GM19238 (cell line): ENCODE measurements around the gene OLFML3.
"Not testable (repeated sequence)": the region's sequence is repeated elsewhere in the genome, so short reads cannot be mapped to it uniquely, and the experiment has no call there.

Source experiments
- DNase-seq: peaks from one replicate; pipeline ENCODE4 v3.0.0; 2011; ENCODE audit warnings: low spot score; ENCODE audit not compliant: insufficient read length

Gene OLFML3

DNA sequence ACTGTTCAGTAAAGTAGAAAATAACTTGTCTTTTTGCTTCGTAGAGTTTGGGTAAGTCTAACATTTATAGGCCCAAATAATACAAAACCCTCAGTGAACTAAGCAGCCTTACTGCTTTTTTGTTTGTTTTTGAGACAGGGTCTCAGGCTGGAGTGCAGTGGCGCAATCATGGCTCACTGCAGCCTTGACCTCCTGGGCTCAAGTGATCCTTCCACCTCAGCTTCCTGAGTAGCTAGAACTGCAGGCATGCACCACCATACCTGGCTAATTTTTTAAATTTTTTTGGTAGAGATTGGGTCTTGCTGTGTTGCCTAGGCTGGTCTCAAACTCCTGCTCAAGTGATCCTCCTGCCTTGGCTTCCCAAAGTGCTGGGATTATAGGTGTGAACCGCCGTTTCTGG, 31.1 kb upstream of the OLFML3 start:
- not testable (repeated sequence) for DNase-seq

DNA sequence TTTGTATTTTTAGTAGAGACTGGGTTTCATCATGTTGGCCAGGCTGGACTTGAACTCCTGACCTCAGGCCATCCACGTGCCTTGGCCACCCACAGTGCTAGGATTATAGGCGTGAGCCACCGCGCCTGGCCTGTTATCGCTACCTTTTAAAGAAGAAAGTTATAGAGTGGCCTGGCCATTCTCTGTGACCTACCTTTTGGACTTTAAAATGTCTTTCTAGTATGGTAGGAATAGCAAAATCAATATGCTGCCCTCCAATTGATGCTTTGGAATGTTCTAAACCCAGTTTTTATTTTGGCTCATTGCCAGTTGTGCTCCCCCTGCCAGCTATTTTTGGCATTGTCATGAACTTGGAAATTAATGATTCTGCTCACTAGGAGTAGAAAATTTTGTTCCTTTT, 30.3 kb upstream of the OLFML3 start:
- DNase-seq = no peak

DNA sequence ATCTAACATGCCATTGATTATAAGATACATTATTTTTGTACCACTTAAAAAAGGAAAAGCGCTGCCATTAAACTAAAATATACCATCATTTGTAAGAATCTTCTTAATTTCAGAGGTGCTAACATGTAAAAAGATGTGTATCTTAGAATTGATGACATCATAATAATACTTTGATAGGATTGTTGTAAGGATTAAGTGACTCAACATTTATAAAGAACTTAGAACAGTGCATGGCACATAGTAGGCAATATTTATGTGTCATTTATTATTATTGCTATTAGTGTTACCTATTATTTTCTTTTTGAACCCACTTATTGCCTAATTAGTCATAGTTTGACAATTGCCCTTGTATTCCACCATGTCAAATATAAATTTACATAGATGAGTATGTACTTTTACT, 28.4 kb upstream of the OLFML3 start:
- no peak for DNase-seq

DNA sequence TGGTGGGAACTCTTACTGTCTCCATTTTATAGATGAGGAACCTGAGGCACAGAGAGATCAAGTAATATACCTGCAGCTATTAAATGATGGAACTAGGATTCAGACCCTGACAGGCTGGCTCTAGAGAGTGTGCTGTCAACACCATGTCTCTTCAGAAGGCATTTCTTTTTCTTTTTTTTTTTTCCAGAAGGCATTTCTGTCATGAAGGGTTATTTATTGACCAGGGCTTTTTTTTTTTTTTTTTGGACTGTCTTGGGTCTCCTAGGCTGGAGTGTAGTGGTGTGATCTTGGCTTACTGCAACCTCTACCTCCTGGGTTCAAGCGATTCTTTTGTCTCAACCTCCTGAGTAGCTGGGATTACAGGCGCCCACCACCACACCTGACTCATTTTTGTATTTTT, 27.6 kb upstream of the OLFML3 start:
- no peak for DNase-seq

DNA sequence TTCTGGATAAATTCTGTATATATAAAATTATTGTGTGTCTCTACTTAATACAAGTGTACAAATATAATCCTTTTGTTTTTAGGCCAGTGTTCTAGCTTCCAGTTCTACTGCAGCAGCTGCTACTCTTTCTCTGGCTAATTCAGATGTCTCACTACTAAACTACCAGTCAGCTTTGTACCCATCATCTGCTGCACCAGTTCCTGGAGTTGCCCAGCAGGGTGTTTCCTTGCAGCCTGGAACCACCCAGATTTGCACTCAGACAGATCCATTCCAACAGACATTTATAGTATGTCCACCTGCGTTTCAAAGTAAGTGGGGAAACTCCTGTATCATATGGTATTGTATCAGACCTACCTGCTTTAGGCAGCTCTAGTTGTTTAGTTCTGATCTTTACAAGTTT, 21.3 kb upstream of the OLFML3 start:
- DNase-seq = no peak

DNA sequence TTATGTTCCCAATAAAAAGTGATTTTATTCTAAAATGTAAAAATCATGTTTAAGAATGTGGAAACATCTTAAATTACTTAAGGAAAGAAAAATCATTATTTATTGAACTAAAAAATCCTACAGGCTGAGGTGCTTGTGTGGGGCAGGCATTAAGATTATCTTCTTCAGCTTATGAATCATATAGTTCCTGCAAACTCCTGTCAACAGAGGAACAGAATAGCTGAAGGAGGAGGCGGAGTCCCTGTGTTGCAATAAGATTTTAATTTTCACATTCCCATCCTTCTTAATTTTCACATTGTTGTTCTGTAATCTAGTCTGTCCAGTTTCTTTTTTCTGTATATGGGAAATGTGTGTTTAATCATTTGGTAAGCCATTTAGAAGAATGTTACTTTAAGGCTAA, 20.6 kb upstream of the OLFML3 start:
- no peak for DNase-seq

DNA sequence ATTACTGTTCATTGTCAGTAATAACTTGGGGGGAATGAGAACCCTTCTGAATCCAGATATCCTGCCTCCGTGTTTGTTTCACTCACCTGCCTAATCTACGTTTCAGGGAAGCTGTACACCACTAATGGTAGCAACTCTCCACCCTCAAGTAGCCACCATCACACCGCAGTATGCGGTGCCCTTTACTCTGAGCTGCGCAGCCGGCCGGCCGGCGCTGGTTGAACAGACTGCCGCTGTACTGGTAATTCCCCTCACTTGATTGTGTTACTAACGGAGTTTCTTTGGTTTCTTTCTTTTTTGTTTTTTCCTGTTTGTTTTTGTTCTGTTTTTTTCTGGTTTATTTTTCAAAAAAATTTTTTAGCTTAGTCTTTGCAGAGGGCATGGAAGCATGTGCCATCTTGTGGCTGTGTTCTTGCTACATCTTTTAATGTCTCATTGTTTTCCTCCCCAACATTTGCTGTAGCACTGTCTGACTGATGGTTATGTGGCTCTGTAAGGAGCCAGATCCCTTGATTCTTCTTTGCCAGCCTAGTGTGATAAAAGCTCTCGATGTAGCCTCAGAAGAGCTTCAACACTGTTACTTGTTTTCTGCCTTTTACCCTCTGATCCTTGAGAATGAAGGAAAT, 15.9 kb upstream of the OLFML3 start:
- no peak for DNase-seq

DNA sequence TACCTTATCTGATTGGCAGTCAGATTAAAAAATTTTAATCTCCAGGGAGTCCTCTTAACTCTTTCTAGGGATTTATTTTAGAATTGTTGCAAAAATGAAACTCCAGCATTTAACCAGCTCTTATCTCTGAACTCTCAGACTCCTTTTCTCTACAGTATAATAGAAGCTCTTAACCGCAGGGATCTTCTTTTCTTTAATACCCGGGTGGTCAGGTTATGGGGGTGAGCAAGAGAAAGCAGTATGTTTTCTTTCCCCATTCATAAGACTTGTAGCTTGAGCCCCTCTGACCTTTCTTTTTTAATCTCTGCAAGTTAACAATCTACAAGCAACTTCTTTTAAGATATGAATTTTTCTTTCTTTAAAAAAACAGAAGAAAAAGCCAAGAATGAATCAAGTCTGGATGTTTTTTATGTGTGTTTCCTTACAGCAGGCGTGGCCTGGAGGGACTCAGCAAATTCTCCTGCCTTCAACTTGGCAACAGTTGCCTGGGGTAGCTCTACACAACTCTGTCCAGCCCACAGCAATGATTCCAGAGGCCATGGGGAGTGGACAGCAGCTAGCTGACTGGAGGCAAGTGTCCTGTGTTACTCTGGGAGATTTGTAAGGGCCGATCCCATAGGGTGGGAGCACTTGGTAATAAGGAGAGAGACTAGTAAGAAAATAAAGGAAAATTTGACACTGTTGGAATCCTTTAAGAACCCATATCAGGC, 13.4 kb upstream of the OLFML3 start:
- no peak for DNase-seq

DNA sequence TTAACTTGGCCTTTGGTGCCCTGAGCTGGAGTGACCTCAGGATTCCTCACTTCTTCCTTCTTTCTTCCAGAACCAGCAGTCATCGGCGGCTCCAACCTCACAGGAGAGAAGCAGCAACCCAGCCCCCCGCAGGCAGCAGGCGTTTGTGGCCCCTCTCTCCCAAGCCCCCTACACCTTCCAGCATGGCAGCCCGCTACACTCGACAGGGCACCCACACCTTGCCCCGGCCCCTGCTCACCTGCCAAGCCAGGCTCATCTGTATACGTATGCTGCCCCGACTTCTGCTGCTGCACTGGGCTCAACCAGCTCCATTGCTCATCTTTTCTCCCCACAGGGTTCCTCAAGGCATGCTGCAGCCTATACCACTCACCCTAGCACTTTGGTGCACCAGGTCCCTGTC, 6.3 kb upstream of the OLFML3 start:
- DNase-seq = no peak

DNA sequence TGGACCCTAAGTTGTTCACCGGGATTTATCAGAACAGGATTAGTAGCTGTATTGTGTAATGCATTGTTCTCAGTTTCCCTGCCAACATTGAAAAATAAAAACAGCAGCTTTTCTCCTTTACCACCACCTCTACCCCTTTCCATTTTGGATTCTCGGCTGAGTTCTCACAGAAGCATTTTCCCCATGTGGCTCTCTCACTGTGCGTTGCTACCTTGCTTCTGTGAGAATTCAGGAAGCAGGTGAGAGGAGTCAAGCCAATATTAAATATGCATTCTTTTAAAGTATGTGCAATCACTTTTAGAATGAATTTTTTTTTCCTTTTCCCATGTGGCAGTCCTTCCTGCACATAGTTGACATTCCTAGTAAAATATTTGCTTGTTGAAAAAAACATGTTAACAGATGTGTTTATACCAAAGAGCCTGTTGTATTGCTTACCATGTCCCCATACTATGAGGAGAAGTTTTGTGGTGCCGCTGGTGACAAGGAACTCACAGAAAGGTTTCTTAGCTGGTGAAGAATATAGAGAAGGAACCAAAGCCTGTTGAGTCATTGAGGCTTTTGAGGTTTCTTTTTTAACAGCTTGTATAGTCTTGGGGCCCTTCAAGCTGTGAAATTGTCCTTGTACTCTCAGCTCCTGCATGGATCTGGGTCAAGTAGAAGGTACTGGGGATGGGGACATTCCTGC, 3.9 kb upstream of the OLFML3 start:
- no peak for DNase-seq

DNA sequence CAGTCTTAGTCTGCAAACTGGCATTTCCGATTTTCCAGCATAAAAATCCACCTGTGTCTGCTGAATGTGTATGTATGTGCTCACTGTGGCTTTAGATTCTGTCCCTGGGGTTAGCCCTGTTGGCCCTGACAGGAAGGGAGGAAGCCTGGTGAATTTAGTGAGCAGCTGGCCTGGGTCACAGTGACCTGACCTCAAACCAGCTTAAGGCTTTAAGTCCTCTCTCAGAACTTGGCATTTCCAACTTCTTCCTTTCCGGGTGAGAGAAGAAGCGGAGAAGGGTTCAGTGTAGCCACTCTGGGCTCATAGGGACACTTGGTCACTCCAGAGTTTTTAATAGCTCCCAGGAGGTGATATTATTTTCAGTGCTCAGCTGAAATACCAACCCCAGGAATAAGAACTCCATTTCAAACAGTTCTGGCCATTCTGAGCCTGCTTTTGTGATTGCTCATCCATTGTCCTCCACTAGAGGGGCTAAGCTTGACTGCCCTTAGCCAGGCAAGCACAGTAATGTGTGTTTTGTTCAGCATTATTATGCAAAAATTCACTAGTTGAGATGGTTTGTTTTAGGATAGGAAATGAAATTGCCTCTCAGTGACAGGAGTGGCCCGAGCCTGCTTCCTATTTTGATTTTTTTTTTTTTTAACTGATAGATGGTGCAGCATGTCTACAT, 2.5 kb upstream of the OLFML3 start:
- no peak for DNase-seq

DNA sequence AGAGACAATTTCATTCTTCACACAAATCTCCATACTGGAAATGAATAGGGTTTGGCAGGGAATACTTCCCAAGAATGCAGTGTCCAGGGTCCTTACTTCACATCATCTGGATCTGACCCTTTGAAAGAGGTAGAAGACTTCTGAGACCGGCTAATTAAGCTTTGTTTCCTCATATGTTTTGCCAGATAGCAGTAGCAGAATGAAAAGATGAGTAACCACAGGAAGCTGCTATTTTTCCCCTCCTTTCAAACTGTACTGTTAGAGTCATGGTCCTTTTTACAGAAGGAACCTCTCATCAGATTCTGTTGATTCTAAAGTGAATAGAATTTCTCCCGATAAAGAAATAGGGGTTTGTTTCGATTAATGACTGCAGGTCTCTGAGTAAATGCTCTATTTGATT, 1.4 kb upstream of the OLFML3 start:
- DNase-seq = no peak

DNA sequence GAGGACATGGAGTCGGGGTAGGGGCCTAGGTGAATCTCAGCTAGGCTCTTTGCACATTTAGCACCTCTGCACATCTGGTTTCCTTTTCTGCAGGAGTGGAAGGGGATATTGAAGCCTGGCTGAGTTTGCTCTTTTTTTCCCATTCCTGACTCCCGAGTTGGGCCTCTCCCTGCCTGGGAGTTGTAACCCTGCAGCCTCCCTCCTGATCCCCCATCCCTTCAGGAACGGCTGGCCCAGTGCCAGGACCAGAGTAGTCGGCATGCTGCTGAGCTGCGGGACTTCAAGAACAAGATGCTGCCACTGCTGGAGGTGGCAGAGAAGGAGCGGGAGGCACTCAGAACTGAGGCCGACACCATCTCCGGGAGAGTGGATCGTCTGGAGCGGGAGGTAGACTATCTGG, 836 bp downstream of the OLFML3 start:
- DNase-seq = no peak

DNA sequence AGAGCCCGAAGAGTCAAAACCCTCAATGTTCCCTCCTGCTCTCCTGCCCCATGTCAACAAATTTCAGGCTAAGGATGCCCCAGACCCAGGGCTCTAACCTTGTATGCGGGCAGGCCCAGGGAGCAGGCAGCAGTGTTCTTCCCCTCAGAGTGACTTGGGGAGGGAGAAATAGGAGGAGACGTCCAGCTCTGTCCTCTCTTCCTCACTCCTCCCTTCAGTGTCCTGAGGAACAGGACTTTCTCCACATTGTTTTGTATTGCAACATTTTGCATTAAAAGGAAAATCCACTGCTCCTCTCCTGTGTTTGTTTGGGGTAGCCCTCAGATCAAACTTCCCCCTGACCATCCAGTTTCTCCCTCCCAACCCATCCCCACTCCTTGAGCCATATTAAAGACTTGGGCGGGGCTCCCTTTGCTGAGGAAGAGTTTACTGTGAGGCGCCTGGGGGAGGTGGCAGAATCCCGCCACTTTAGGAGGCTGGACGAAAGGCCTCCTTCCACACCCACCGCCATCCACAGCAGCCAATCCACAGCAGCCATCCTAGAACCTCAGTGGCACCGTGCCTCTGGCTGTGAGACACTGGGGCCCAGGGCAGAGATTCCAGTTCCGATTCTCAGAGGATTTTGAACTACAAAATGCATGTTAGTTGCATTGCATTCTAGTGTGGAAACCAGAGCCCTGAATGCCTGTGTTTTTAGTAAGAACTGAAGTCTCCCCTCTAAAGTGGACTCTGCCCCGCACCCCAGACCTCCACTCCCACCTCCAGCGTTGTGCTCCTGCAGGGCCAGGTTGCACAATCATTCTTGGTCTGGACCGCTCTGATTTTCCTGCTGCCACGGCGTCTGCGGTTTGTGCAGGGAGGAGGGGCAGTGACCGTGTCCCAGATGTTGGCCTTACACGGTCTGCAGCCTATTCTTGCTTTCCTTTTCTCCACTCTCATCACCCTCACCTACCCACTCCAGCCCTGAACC, 3.0 kb downstream of the OLFML3 start:
- no peak for DNase-seq

DNA sequence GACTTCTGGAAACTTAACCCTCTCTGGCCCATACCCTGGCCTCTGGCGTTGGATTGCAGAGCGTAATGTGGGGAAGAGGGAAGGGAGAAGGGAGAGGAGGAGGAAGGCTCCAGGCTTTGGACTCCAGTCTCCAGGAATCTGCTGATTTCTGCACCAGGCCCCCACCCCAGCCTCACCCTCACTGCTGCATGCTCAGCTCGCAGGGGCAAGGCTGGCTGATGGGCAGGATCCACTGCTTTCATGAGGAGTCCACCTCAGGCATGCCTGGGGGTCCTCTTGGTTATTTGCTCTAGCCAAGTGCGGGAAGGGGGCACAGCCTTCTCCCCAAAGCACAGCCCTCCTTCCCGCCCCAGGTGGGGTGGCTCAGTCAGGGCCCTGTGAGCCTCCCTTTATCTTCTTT, 3.7 kb downstream of the OLFML3 start:
- DNase-seq = no peak

DNA sequence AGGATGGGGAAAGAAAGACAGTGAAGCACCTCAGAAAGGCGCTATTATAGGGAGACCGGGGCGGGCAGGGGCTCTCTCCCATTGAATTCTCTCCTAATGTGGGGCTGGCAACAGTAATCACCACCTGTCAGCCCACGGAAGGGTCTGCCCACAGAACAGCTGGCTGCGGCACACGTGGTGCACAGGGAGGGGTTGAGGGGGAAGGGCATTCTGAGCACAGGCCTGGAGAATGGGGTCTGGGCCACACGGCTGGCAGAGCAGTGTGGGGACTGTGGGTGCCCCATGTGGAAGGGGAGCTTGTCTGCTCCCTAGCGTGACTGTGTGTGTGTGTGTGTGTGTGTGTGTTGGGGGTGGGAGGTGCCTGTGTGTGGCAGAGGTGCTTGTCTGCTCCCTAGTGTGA, 4.1 kb downstream of the OLFML3 start:
- no peak for DNase-seq

DNA sequence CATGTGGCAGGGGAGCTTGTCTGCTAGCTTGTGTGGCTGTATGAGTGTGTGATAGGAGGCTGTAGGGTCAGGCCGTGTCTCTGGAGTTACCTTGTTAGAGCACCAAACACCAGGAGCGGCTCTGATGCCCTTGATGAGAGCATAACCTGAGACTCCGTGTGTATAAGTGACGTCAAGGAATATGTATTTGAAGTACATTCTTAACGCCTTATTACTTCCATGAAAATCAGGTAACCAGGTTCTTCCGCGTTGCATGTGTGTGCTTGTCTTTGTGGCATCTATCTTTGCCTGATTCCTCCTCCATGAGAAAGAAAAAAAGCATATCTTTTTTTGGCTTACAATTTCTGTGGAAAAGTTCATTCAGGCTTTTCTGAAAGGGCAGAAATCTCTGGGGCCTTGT, 4.6 kb downstream of the OLFML3 start:
- no peak for DNase-seq

DNA sequence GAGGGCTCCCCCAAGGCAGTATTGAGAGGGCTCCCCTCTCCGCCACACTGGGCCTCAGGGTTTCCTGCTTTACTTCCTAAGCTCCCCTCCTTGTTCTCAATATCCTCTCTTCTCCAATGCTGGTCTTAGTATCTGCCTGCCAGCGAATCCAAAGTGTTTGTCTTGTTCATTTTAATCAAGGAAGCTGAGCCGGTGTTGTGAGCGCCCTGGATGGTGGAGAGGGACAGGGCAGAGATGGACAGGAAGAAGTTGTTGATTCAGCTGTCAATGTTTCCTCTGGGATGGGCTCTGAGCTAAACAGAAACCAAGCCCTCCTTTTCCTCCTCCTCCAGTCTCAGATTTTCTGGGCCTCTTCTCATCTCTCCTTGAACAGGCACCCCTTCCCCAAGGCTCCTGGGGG, 5.4 kb downstream of the OLFML3 start:
- no peak for DNase-seq

DNA sequence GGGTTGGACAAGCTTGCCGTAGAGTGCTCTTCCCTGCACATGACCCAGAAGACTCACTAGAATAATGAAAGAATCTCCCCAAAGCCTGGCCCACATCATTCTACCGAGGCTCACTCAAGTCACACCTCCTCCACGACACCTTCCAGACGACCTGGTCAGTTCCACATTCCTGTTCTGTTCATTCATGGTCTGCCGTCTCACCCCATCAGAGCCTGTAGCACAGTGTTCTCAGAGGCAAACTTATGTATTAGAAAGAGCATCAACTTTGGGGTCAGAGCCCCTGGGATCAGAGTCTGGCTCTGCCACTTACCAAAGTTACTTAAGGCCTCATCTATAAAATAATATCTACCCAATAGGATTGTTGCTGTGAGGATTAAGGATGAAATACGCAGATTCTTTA, 7.5 kb downstream of the OLFML3 start:
- DNase-seq = no peak

DNA sequence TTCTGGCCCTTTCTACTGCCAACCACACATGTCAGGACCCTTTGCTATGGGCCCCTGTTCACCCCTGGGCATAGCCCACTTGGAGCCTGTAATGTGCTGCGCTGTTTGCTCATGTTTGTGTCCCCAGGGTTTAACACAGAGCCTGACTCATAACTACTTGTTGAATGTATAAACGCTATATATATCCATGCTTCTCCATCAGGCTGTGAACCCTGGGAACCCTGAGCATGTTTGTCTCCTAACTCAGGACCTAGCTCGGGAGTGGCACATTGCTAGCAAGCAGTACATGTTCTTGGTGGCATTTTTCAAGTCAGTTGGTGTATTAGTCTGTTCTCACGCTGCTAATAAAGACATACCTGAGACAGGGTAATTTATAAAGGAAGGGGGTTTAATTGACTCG, 8.0 kb downstream of the OLFML3 start:
- DNase-seq = no peak

DNA sequence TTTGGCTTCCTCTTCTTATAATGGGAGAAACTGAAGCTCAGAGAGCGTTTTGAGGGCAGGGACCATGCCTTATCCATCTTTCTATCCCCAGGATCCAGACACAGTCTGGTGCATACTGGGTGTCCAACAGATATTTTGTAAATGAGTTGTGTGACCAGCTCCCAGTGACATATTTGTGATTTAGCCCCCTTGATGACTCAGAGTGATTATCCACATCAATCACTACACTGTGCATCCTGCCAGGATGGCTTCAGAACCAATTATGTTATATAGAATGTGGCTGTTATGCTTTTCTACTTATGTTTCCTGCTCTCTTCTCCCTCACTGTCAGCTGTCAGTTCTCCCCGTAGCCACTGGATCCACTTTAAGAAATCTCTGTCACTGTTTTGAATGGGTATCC, 11.3 kb downstream of the OLFML3 start:
- no peak for DNase-seq
